Vagina (tissue), 2 donors: ENCODE measurements around the gene ICOS.

Experiments
- CTCF ChIP-seq, 3 experiments: fragments of 450-650 bp in 2 of 3; fragments of 200-600 bp in 1 of 3; sonication (generic) in 1 of 3; IDR thresholded peaks; one replicate each; pipeline ENCODE4 v1.5.1; 2017 to 2019; ENCODE audit warnings: antibody characterized with exemption in 3 of 3, mild to moderate bottlenecking in 2 of 3, moderate library complexity in 2 of 3
- POLR2A ChIP-seq, 2 donors: fragments of 450-650 bp; IDR thresholded peaks; one replicate each; pipeline ENCODE4 v1.6.1; 2017; ENCODE audit warnings: antibody characterized with exemption in 2 of 2, mild to moderate bottlenecking in 2 of 2, moderate library complexity in 2 of 2

- no peak for TF ChIP-seq CTCF (IDR thresholded peaks at IDR 0.05)
- TF ChIP-seq POLR2A (IDR thresholded peaks at IDR 0.05), result no peak
Observed at GRCh38 chr2:203893840-203894239, 42.7 kb upstream of the ICOS start.
